CD4-positive, alpha-beta T cell (primary cell): ENCODE results near the gene OR6C76. TPM values are rescaled to one million over a fixed set of nuclear protein-coding genes. Genes with fewer than 3 reads are reported as not detected.
"Not testable (repeated sequence)": the region's sequence is repeated elsewhere in the genome, so short reads cannot be mapped to it uniquely, and the experiment has no call there.

ENCODE experiments used
- ATAC-seq: fragments of 200-7000 bp; cut with Tn5 transposase; one replicate; pipeline ENCODE4 v1.10.0; 2022; ENCODE audit warnings: mild to moderate bottlenecking; ENCODE audit not compliant: poor library complexity
- CTCF ChIA-PET: fragments of 350-600 bp; sonication (Branson Sonifier 250); formaldehyde crosslinking; loops from one replicate; lab custom pipeline; 2021; ENCODE audit warnings: antibody characterized with exemption, inconsistent platforms; lab: Charles Lee
- POLR2A ChIA-PET: fragments of 350-600 bp; sonication (Branson Sonifier 250); formaldehyde crosslinking; loops from one replicate; lab custom pipeline; 2021; ENCODE audit warnings: antibody characterized with exemption, inconsistent platforms; lab: Charles Lee
- DNase-seq, 14 experiments: peaks; one replicate each; pipeline ENCODE4 v3.0.0-alpha.2; 2013 to 2020; ENCODE audit warnings: mixed read lengths in 2 of 14
- H3K27ac ChIP-seq, 2 donors: one replicate each; pipeline versions ENCODE4 v1.5.1 to v1.7.0; 2013; ENCODE audit warnings: low read length in 2 of 2, low read depth in 1 of 2, mild to moderate bottlenecking in 1 of 2
- H3K27me3 ChIP-seq, 2 experiments: 1 replicate in 1 of 2; 2 replicates in 1 of 2; pipeline versions ENCODE4 v1.6.1 to v1.7.0; 2013; ENCODE audit warnings: low read length in 2 of 2, control low read depth in 1 of 2, mild to moderate bottlenecking in 1 of 2, moderate library complexity in 1 of 2; ENCODE audit not compliant: insufficient read depth in 2 of 2, control insufficient read depth in 1 of 2
- H3K36me3 ChIP-seq: one replicate; pipeline ENCODE4 v1.6.1; 2013; ENCODE audit warnings: low read length, control low read depth; ENCODE audit not compliant: insufficient read depth
- H3K4me1 ChIP-seq: one replicate; pipeline ENCODE4 v1.6.1; 2013; ENCODE audit warnings: low read length, control low read depth; ENCODE audit not compliant: insufficient read depth
- H3K4me3 ChIP-seq: one replicate; pipeline ENCODE4 v1.5.1; 2013; ENCODE audit warnings: mild to moderate bottlenecking, low read length, moderate library complexity
- H3K9me3 ChIP-seq, 2 experiments: 1 replicate in 1 of 2; 2 replicates in 1 of 2; pipeline versions ENCODE4 v1.6.1 to v1.7.0; 2013; ENCODE audit warnings: low read length in 2 of 2, mild to moderate bottlenecking in 2 of 2, control low read depth in 1 of 2, moderate library complexity in 1 of 2; ENCODE audit not compliant: control insufficient read depth in 1 of 2, insufficient read depth in 1 of 2
- H3K27ac Mint-ChIP-seq: one replicate; pipeline ENCODE4 v1.8.0; 2020; ENCODE audit warnings: mixed read lengths
- H3K27me3 Mint-ChIP-seq: one replicate; pipeline ENCODE4 v1.8.0; 2021; ENCODE audit warnings: mixed read lengths
- H3K36me3 Mint-ChIP-seq: one replicate; pipeline ENCODE4 v1.8.0; 2021; ENCODE audit warnings: low read depth, mixed read lengths
- H3K4me1 Mint-ChIP-seq: one replicate; pipeline ENCODE4 v1.8.0; 2021; ENCODE audit warnings: low read depth, mixed read lengths
- H3K4me3 Mint-ChIP-seq: one replicate; pipeline ENCODE4 v1.8.0; 2020; ENCODE audit warnings: mild to moderate bottlenecking, mixed read lengths
- H3K9me3 Mint-ChIP-seq: one replicate; pipeline ENCODE4 v1.8.0; 2020; ENCODE audit warnings: mixed read lengths
- intact Hi-C, 2 experiments: fragments of 100-400 bp; cut with DNase I in 1 of 2; cut with micrococcal nuclease in 1 of 2; formaldehyde crosslinking; loops; one replicate each; pipeline versions ENCODE4 v1.15.1 to v1.9.0; 2023 to 2025; cut with DNase I, micrococcal nuclease
- total RNA-seq, 174 experiments: library from RNA in 2 of 174; stranded (reverse) in 2 of 174; gene quantifications; one replicate each; pipeline ENCODE4 v1.2.3 and lab custom pipeline; 2021 to 2026
- TF ChIP-seq, protein P1 (sequence below): fragments of 200-600 bp; IDR thresholded peaks from one replicate; pipeline ENCODE4 v1.8.0; 2022; ENCODE audit warnings: antibody characterized with exemption, mild to moderate bottlenecking

Gene OR6C76
- total RNA-seq, 2 experiments from 2014 or later: not detected

DNA sequence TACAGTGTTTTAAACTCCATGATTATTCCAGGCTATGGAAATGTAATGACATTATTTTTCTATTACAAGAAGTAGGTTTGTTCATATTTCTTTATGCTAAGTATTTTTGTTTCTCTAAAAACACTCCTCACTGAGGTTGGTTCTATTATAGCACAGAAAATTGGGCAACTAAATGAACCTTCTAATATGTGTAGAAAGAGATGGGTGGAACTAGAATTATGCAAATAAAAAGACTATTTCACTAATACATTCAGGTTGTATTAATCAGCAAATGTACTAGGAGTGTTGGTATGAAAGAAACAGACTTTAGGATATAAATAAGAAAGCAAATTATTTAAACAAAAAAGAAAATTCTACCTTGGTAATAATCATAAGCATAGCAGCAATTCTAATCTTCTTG, 22.8 kb downstream of the OR6C76 start:
- no peaks in the 10 kb centered on the region for H3K9me3 Mint-ChIP-seq
- intact Hi-C loops: no loop called here
- Histone ChIP-seq H3K9me3 (no peaks in the 10 kb centered on the region), H3K36me3 (no peaks in the 10 kb centered on the region), H3K4me1 (no peaks in the 10 kb centered on the region), H3K4me3 (no peak overlapping the region), H3K27me3 (peaks cover 0 to 15% of the 10 kb centered on the region in 2 experiments), H3K27ac (no peak overlapping the region)
- ChIA-PET CTCF (no interaction called here), POLR2A (interaction anchor here (0.6 kb wide), 1 partner anchor 25 kb away, joined by 3 read pairs; no protein-coding TSS in a partner anchor)
- no peak overlapping the region for H3K27ac Mint-ChIP-seq
- H3K4me3 Mint-ChIP-seq: no peak overlapping the region
- TF ChIP-seq, protein P1, sequence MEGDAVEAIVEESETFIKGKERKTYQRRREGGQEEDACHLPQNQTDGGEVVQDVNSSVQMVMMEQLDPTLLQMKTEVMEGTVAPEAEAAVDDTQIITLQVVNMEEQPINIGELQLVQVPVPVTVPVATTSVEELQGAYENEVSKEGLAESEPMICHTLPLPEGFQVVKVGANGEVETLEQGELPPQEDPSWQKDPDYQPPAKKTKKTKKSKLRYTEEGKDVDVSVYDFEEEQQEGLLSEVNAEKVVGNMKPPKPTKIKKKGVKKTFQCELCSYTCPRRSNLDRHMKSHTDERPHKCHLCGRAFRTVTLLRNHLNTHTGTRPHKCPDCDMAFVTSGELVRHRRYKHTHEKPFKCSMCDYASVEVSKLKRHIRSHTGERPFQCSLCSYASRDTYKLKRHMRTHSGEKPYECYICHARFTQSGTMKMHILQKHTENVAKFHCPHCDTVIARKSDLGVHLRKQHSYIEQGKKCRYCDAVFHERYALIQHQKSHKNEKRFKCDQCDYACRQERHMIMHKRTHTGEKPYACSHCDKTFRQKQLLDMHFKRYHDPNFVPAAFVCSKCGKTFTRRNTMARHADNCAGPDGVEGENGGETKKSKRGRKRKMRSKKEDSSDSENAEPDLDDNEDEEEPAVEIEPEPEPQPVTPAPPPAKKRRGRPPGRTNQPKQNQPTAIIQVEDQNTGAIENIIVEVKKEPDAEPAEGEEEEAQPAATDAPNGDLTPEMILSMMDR: no peak
- DNase-seq (no peak), ATAC-seq (no peak)
- peaks cover 34% of the 10 kb centered on the region for H3K27me3 Mint-ChIP-seq
- H3K36me3 Mint-ChIP-seq: no peaks in the 10 kb centered on the region
- no peaks in the 10 kb centered on the region for H3K4me1 Mint-ChIP-seq

DNA sequence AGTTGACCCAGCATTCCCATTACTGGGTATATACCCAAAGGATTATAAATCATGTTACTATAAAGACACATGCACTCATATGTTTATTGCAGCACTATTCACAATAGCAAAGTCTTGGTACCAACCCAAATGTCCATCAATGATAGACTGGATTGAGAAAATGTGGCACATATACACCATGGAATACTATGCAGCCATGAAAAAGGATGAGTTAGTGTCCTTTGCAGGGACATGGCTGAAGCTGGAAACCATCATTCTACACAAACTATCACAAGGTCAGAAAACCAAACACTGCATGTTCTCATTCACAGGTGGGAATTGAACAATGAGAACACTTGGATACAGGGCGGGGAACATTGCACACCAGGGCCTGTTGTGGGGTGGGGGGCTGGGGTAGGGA, 38.9 kb downstream of the OR6C76 start:
- CTCF ChIA-PET, H3K36me3 Mint-ChIP-seq, H3K27me3 ChIP-seq, H3K4me1 Mint-ChIP-seq, H3K4me3 ChIP-seq, H3K4me1 ChIP-seq, H3K9me3 ChIP-seq, H3K27ac Mint-ChIP-seq, POLR2A ChIA-PET, H3K4me3 Mint-ChIP-seq, ATAC-seq, H3K9me3 Mint-ChIP-seq, H3K36me3 ChIP-seq, H3K27ac ChIP-seq, DNase-seq, intact Hi-C loops: not testable (repeated sequence)
- peaks cover 29% of the 10 kb centered on the region for H3K27me3 Mint-ChIP-seq

DNA sequence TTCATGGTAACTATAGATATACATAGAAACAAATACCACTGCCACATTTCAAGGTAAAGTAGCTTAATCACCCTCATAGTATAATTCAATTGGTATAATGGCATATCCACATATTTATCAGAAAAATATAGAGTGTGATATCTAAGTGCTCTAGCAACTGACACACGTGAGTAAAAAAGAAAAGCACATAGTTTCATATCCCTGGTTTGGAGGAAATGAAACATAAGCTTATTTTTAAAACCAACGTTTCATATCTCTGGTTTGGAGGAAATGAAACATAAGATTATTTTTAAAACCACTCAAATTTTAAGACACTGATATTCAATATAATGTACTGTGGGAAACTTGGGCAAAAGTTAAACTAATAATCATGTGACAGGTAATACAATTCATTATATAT, 41.8 kb downstream of the OR6C76 start:
- ATAC-seq (no peak), DNase-seq (no peak)
- Histone ChIP-seq H3K9me3 (no peaks in the 10 kb centered on the region), H3K27ac (no peak overlapping the region), H3K4me3 (no peak overlapping the region), H3K4me1 (no peaks in the 10 kb centered on the region), H3K27me3 (no peaks in the 10 kb centered on the region), H3K36me3 (no peaks in the 10 kb centered on the region)
- no peaks in the 10 kb centered on the region for H3K36me3 Mint-ChIP-seq
- ChIA-PET CTCF (no interaction called here), POLR2A (no interaction called here)
- no peak overlapping the region for H3K4me3 Mint-ChIP-seq
- TF ChIP-seq, protein P1: no peak
- no peaks in the 10 kb centered on the region for H3K9me3 Mint-ChIP-seq
- intact Hi-C loops: no loop called here
- H3K27ac Mint-ChIP-seq: no peak overlapping the region
- H3K4me1 Mint-ChIP-seq: no peaks in the 10 kb centered on the region
- peaks cover 19% of the 10 kb centered on the region for H3K27me3 Mint-ChIP-seq

DNA sequence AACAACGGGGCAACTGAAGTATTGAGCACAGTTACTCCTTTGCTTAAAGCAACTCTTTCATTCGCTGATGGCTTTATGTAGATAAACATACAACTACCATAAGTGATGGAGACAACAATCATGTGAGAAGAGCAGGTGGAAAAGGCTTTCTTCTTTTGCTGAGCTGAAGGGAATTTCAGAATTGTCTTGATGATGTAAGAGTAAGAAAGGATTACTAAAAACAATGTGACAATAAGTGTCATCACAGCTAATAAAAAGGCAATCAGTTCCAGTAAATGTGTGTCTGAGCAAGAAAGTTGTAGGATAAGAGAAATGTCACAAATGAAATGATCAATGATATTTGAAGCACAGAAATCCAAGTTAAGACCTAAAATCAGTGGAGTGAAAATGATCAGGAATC, 43.2 kb downstream of the OR6C76 start:
- no peaks in the 10 kb centered on the region for H3K9me3 Mint-ChIP-seq
- H3K27ac Mint-ChIP-seq: no peak overlapping the region
- H3K36me3 Mint-ChIP-seq: no peaks in the 10 kb centered on the region
- Histone ChIP-seq H3K4me1 (no peaks in the 10 kb centered on the region), H3K4me3 (no peak overlapping the region), H3K9me3 (no peaks in the 10 kb centered on the region), H3K36me3 (no peaks in the 10 kb centered on the region), H3K27me3 (no peaks in the 10 kb centered on the region), H3K27ac (no peak overlapping the region)
- intact Hi-C loops: no loop called here
- POLR2A ChIA-PET: no interaction called here
- no peaks in the 10 kb centered on the region for H3K4me1 Mint-ChIP-seq
- CTCF ChIA-PET: no interaction called here
- TF ChIP-seq, protein P1: no peak
- H3K27me3 Mint-ChIP-seq: peaks cover 16% of the 10 kb centered on the region
- ATAC-seq (no peak), DNase-seq (no peak)
- no peak overlapping the region for H3K4me3 Mint-ChIP-seq
